Measurements from ENCODE around the gene SCUBE1. TPM values are rescaled to one million over a fixed set of nuclear protein-coding genes. Genes with fewer than 3 reads are reported as not detected.

The SCUBE1 gene
- total and polyA plus RNA-seq, 2 donors (not counting 3 experiments of a cell fraction or from before 2014, with no cell fraction given): 0.07 TPM; not detected in 1

DNA sequence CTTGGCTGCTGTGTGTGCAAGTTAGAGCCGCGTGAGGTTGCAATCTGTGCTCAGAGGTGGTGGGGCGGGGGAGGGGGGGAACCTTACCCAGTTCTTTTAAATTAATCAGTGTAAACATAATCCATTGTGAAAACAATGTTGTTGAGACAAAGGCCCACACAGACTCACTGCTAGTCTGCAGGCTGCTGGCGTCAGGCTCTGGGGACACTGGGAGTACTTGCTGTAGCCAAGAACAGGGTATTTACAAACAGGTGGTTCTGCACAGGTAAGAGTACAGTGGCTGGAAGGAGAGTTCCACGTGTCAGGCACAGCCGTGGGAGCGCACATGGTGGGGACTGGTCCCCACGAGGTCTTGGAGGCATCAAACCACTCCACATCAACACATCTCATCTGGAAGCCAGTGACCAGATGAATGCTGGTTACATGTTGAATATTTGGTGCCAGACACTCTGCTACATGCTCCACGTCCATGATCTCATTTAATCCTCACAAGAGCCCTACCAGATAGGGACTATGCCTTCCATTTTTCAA, 27.4 kb downstream of the SCUBE1 start:
- BruUV-seq (replicated peaks): no TSS peak
- FAIRE-seq (no peak), DNase-seq (ENCODE audit: low read depth, low spot score) (no peak)
- H3K79me2 ChIP-seq (ENCODE audit: control insufficient read depth, insufficient read depth, low read length): no peaks in the 10 kb centered on the region
- H3K4me3 ChIP-seq (replicated peaks in 1 of 3; ENCODE audit: insufficient read depth in 1 of 3, low read depth in 1 of 3, low read length in 3 of 3): no peak overlapping the region
- intact Hi-C loops (cut with micrococcal nuclease): no loop called here
- no peak overlapping the region for H3K9ac ChIP-seq (replicated peaks; ENCODE audit: extremely low read depth, insufficient read depth, low read length)
- POLR2A ChIA-PET: no interaction called here
- H3K9me3 ChIP-seq (replicated peaks; ENCODE audit: control insufficient read depth, insufficient read depth, low read length): no peaks in the 10 kb centered on the region
- CTCF ChIA-PET: interaction anchor here (1.4 kb wide), 1 partner anchor 12 kb away, joined by 3 read pairs; no protein-coding TSS in a partner anchor
- H3K27me3 ChIP-seq (ENCODE audit: control insufficient read depth in 2 of 2, insufficient read depth in 2 of 2, low read length in 2 of 2): no peaks in the 10 kb centered on the region
- no peak overlapping the region for H3K4me2 ChIP-seq (ENCODE audit: insufficient read depth, low read length)
- H3K9me1 ChIP-seq (replicated peaks; ENCODE audit: control insufficient read depth, extremely low read depth, insufficient read depth, low read length): no peaks in the 10 kb centered on the region
- no peaks in the 10 kb centered on the region for H4K20me1 ChIP-seq (replicated peaks; ENCODE audit: control insufficient read depth, extremely low read depth, insufficient read depth, low read length)
- no peak overlapping the region for H3K27ac ChIP-seq (ENCODE audit: insufficient read depth, low read depth, low read length)
- dilution Hi-C loops (cut with MboI; ENCODE audit: extremely low pct_ligation_motif_present, low sequenced_read_pairs): no loop called here
- no peaks in the 10 kb centered on the region for H3K36me3 ChIP-seq (ENCODE audit: control insufficient read depth in 2 of 2, extremely low read depth in 1 of 2, insufficient read depth in 2 of 2, low read length in 2 of 2)
- no peak overlapping the region for H2AFZ ChIP-seq (ENCODE audit: low read depth, low read length)
- no peak for TF ChIP-seq FOS (IDR thresholded peaks at IDR 0.05; ENCODE audit: borderline replicate concordance, insufficient read depth, low read length)
- no peak for TF ChIP-seq EZH2 (IDR thresholded peaks at IDR 0.05; ENCODE audit: borderline replicate concordance, low read depth, low read length, severe bottlenecking)
- TF ChIP-seq GATA2 (IDR thresholded peaks at IDR 0.05; ENCODE audit: insufficient read depth, insufficient read length, low read depth, low read length): no peak
- TF ChIP-seq, protein P1, sequence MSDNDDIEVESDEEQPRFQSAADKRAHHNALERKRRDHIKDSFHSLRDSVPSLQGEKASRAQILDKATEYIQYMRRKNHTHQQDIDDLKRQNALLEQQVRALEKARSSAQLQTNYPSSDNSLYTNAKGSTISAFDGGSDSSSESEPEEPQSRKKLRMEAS (IDR thresholded peaks at IDR 0.05; ENCODE audit: insufficient read depth, insufficient read length): no peak
- TF ChIP-seq MYC (IDR thresholded peaks at IDR 0.05; ENCODE audit: low read depth, low read length): no peak
- no peaks in the 10 kb centered on the region for H3K4me1 ChIP-seq (ENCODE audit: control insufficient read depth, extremely low read depth, insufficient read depth, low read length)

DNA sequence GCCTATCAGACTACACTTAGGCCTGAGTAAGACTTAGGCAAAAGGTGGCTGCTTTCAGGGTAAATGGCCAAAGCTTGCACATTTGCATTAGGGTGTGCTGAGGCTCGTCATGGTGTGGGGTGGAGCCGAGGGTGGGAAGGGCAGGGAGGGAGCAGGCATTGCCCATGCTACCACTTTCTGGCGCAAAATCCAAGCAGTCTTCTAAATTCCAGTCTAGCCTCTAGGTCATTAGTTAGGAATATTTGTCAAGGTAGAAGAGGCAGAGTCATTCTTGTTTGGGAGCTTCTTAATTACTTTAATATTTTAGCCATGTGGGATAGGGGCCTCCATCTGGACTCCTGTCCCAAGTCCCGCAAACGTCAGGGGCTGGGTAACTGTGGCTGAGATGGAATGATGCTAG, 28.6 kb downstream of the SCUBE1 start:
- intact Hi-C loops (cut with micrococcal nuclease): no loop called here
- DNase-seq (ENCODE audit: low read depth, low spot score): no peak
- dilution Hi-C loops (cut with MboI; ENCODE audit: extremely low pct_ligation_motif_present, low sequenced_read_pairs): no loop called here
- H3K27ac ChIP-seq (ENCODE audit: insufficient read depth, low read depth, low read length): no peak overlapping the region
- CTCF ChIA-PET: interaction anchor here (1.4 kb wide), 1 partner anchor 11 kb away, joined by 3 read pairs; no protein-coding TSS in a partner anchor
- BruUV-seq (replicated peaks): no TSS peak
- H3K9me1 ChIP-seq (replicated peaks; ENCODE audit: control insufficient read depth, extremely low read depth, insufficient read depth, low read length): no peaks in the 10 kb centered on the region
- TF ChIP-seq, protein P1 (IDR thresholded peaks at IDR 0.05; ENCODE audit: insufficient read depth, insufficient read length): no peak
- H3K4me2 ChIP-seq (ENCODE audit: insufficient read depth, low read length): no peak overlapping the region
- POLR2A ChIA-PET: no interaction called here
- H3K36me3 ChIP-seq (ENCODE audit: control insufficient read depth in 2 of 2, extremely low read depth in 1 of 2, insufficient read depth in 2 of 2, low read length in 2 of 2): no peaks in the 10 kb centered on the region
- no peaks in the 10 kb centered on the region for H3K27me3 ChIP-seq (ENCODE audit: control insufficient read depth in 2 of 2, insufficient read depth in 2 of 2, low read length in 2 of 2)
- H3K9ac ChIP-seq (replicated peaks; ENCODE audit: extremely low read depth, insufficient read depth, low read length): no peak overlapping the region
- FAIRE-seq: no peak
- no peaks in the 10 kb centered on the region for H3K9me3 ChIP-seq (replicated peaks; ENCODE audit: control insufficient read depth, insufficient read depth, low read length)
- no peak overlapping the region for H3K4me3 ChIP-seq (replicated peaks in 1 of 3; ENCODE audit: insufficient read depth in 1 of 3, low read depth in 1 of 3, low read length in 3 of 3)
- no peak overlapping the region for H2AFZ ChIP-seq (ENCODE audit: low read depth, low read length)
- no peaks in the 10 kb centered on the region for H3K4me1 ChIP-seq (ENCODE audit: control insufficient read depth, extremely low read depth, insufficient read depth, low read length)
- H3K79me2 ChIP-seq (ENCODE audit: control insufficient read depth, insufficient read depth, low read length): no peaks in the 10 kb centered on the region
- H4K20me1 ChIP-seq (replicated peaks; ENCODE audit: control insufficient read depth, extremely low read depth, insufficient read depth, low read length): no peaks in the 10 kb centered on the region

All from endothelial cell of umbilical vein (primary cell).